H1 (cell line): ENCODE measurements around the gene EMC6. TPM values are rescaled to one million over a fixed set of nuclear protein-coding genes. Genes with fewer than 3 reads are reported as not detected.

Source experiments
- CTCF ChIA-PET: fragments of 300-600 bp; sonication (Branson Sonifier 250); formaldehyde crosslinking; loops from one replicate; lab custom pipeline; 2021; ENCODE audit not compliant: partially characterized antibody; lab: Charles Lee
- POLR2A ChIA-PET: fragments of 300-600 bp; sonication (Branson Sonifier 250); formaldehyde crosslinking; loops from one replicate; lab custom pipeline; 2021; ENCODE audit warnings: inconsistent platforms; ENCODE audit not compliant: partially characterized antibody; lab: Charles Lee
- DNase-seq, 2 experiments: peaks; one replicate each; pipeline versions ENCODE4 v3.0.0 to v3.0.0-alpha.2; 2010 to 2022; ENCODE audit warnings: low spot score in 2 of 2, low read depth in 1 of 2, mixed read lengths in 1 of 2
- FAIRE-seq: peaks from 2 replicates; lab custom pipeline; 2011; peaks lifted over from hg19 to GRCh38; lab: Jason Lieb, UNC
- H2AFZ ChIP-seq: 2 replicates; pipeline ENCODE4 v1.8.1; 2012; ENCODE audit warnings: low read length, inconsistent platforms
- H2AK5ac ChIP-seq: 2 replicates; pipeline ENCODE4 v1.6.1; 2013; ENCODE audit warnings: low read depth, low read length
- H2BK120ac ChIP-seq: replicated peaks from 2 replicates; pipeline ENCODE3; 2013; ENCODE audit warnings: low read depth, low read length, inconsistent platforms
- H2BK12ac ChIP-seq: 2 replicates; pipeline ENCODE4 v1.6.1; 2013; ENCODE audit warnings: low read depth, low read length
- H2BK15ac ChIP-seq: 2 replicates; pipeline ENCODE4 v1.6.1; 2013; ENCODE audit warnings: low read length
- H2BK20ac ChIP-seq: 2 replicates; pipeline ENCODE4 v1.6.1; 2013; ENCODE audit warnings: low read length
- H2BK5ac ChIP-seq: 2 replicates; pipeline ENCODE4 v1.6.1; 2013; ENCODE audit warnings: low read depth, low read length
- H3K14ac ChIP-seq: 2 replicates; pipeline ENCODE4 v1.6.1; 2013; ENCODE audit warnings: inconsistent platforms; ENCODE audit not compliant: insufficient read length
- H3K18ac ChIP-seq: 2 replicates; pipeline ENCODE4 v1.6.1; 2013; ENCODE audit warnings: low read length; ENCODE audit errors: extremely low read depth
- H3K23ac ChIP-seq: 2 replicates; pipeline ENCODE4 v1.6.1; 2013; ENCODE audit warnings: inconsistent platforms; ENCODE audit not compliant: insufficient read length
- H3K23me2 ChIP-seq: 2 replicates; pipeline ENCODE4 v1.6.1; 2013; ENCODE audit warnings: low read depth, low read length
- H3K27ac ChIP-seq: 2 replicates; pipeline ENCODE4 v1.6.1; 2011; ENCODE audit warnings: low read depth, low read length, inconsistent platforms
- H3K27me3 ChIP-seq, 4 experiments: replicated peaks in 1 of 4; 1 replicate in 1 of 4; 2 replicates in 3 of 4; pipeline versions ENCODE4 v1.6.1 to v1.8.1; 2011 to 2013; ENCODE audit warnings: low read length in 3 of 4, mild to moderate bottlenecking in 3 of 4, inconsistent platforms in 2 of 4, mixed read lengths in 2 of 4, moderate library complexity in 1 of 4; ENCODE audit not compliant: control insufficient read depth in 3 of 4, insufficient read depth in 3 of 4; ENCODE audit errors: extremely low read depth in 1 of 4
- H3K36me3 ChIP-seq, 4 experiments: 2 replicates each; pipeline versions ENCODE4 v1.6.1 to v1.8.1; 2011 to 2013; ENCODE audit warnings: mild to moderate bottlenecking in 4 of 4, low read length in 3 of 4, moderate library complexity in 2 of 4, control low read depth in 1 of 4, inconsistent platforms in 1 of 4; ENCODE audit not compliant: insufficient read depth in 4 of 4, control insufficient read depth in 2 of 4
- H3K4ac ChIP-seq: replicated peaks from 2 replicates; pipeline ENCODE3; 2013; ENCODE audit warnings: low read length, low read depth, mixed read lengths, inconsistent platforms; ENCODE audit not compliant: insufficient read length
- H3K4me1 ChIP-seq, 4 experiments: replicated peaks in 1 of 4; 1 replicate in 1 of 4; 2 replicates in 3 of 4; pipeline versions ENCODE4 v1.6.1 to v1.8.1; 2011 to 2013; ENCODE audit warnings: low read length in 3 of 4, inconsistent platforms in 2 of 4, mixed read lengths in 1 of 4; ENCODE audit not compliant: insufficient read depth in 4 of 4, control insufficient read depth in 3 of 4
- H3K4me2 ChIP-seq, 2 experiments: 2 replicates each; pipeline versions ENCODE4 v1.6.1 to v1.8.1; 2011 to 2013; ENCODE audit warnings: low read depth in 2 of 2, low read length in 2 of 2, control low read depth in 1 of 2, inconsistent platforms in 1 of 2, mild to moderate bottlenecking in 1 of 2; ENCODE audit not compliant: insufficient read depth in 1 of 2
- H3K4me3 ChIP-seq, 4 experiments: fragments of 200-600, 300-600 bp in 1 of 4; sonication (generic), shearing (Covaris generic), sonication (Bioruptor Twin) in 1 of 4; 2 replicates each; pipeline versions ENCODE4 v1.5.1 to v1.8.1; 2011 to 2016; ENCODE audit warnings: low read length in 4 of 4, low read depth in 3 of 4, control low read depth in 2 of 4, inconsistent platforms in 2 of 4, mild to moderate bottlenecking in 2 of 4, mixed read lengths in 1 of 4, moderate library complexity in 1 of 4; ENCODE audit not compliant: insufficient read depth in 2 of 4; ENCODE audit errors: extremely low read depth in 1 of 4
- H3K56ac ChIP-seq: replicated peaks from 2 replicates; pipeline ENCODE3; 2013; ENCODE audit warnings: low read depth, mild to moderate bottlenecking, mixed read lengths, low read length, inconsistent platforms; ENCODE audit not compliant: insufficient read length
- H3K79me1 ChIP-seq: 2 replicates; pipeline ENCODE4 v1.6.1; 2013; ENCODE audit warnings: low read depth, low read length, control low read depth
- H3K79me2 ChIP-seq, 2 experiments: 2 replicates each; pipeline versions ENCODE4 v1.6.1 to v1.8.1; 2012 to 2013; ENCODE audit warnings: low read length in 2 of 2, mild to moderate bottlenecking in 2 of 2, inconsistent platforms in 1 of 2; ENCODE audit not compliant: insufficient read depth in 2 of 2, control insufficient read depth in 1 of 2
- H3K9ac ChIP-seq, 4 experiments: replicated peaks in 1 of 4; 1 replicate in 1 of 4; 2 replicates in 3 of 4; pipeline versions ENCODE4 v1.6.1 to v1.8.1; 2011 to 2013; ENCODE audit warnings: low read depth in 3 of 4, low read length in 3 of 4, control low read depth in 2 of 4, mild to moderate bottlenecking in 2 of 4, moderate library complexity in 2 of 4, inconsistent platforms in 1 of 4; ENCODE audit errors: extremely low read depth in 1 of 4
- H3K9me3 ChIP-seq, 2 experiments: 2 replicates each; pipeline versions ENCODE4 v1.6.1 to v1.8.1; 2012 to 2013; ENCODE audit warnings: mild to moderate bottlenecking in 2 of 2, moderate library complexity in 2 of 2, control low read depth in 1 of 2, inconsistent platforms in 1 of 2, low read depth in 1 of 2, low read length in 1 of 2, mixed read lengths in 1 of 2; ENCODE audit not compliant: insufficient read depth in 2 of 2
- H4K20me1 ChIP-seq, 2 experiments: replicated peaks in 1 of 2; 2 replicates each; pipeline versions ENCODE3 to v1.8.1; 2011 to 2013; ENCODE audit warnings: inconsistent platforms in 2 of 2, low read length in 2 of 2, mild to moderate bottlenecking in 1 of 2; ENCODE audit not compliant: insufficient read depth in 2 of 2, control insufficient read depth in 1 of 2
- H4K5ac ChIP-seq: 2 replicates; pipeline ENCODE4 v1.6.1; 2013; ENCODE audit warnings: low read length, low read depth, mixed read lengths, inconsistent platforms; ENCODE audit not compliant: insufficient read length
- H4K8ac ChIP-seq: 2 replicates; pipeline ENCODE4 v1.8.0; 2013; ENCODE audit warnings: mild to moderate bottlenecking, moderate library complexity, low read length, inconsistent platforms; ENCODE audit not compliant: insufficient read depth; ENCODE audit errors: extremely low read depth
- H4K91ac ChIP-seq: replicated peaks from 2 replicates; pipeline ENCODE3; 2013; ENCODE audit warnings: low read length, mixed read lengths, inconsistent platforms; ENCODE audit not compliant: insufficient read length
- BRCA1 ChIP-seq: IDR thresholded peaks from 2 replicates; pipeline ENCODE4 v1.6.1; 2012; ENCODE audit warnings: low read depth, low read length, improper control_type of control experiment
- CREB1 ChIP-seq: IDR thresholded peaks from 2 replicates; pipeline ENCODE4 v1.6.1; 2012; ENCODE audit warnings: inconsistent platforms
- EGR1 ChIP-seq: IDR thresholded peaks from 2 replicates; pipeline ENCODE4 v1.6.1; 2011; ENCODE audit warnings: low read depth, low read length, borderline replicate concordance
- GABPA ChIP-seq: IDR thresholded peaks from 2 replicates; pipeline ENCODE4 v1.6.1; 2011; ENCODE audit warnings: mild to moderate bottlenecking, low read length, moderate library complexity, borderline replicate concordance; ENCODE audit not compliant: insufficient read depth
- GTF2F1 ChIP-seq: IDR thresholded peaks from 2 replicates; pipeline ENCODE4 v1.6.1; 2012; ENCODE audit warnings: low read depth, low read length, improper control_type of control experiment, borderline replicate concordance
- KDM1A ChIP-seq: fragments of 200-600, 300-600 bp; sonication (generic); IDR thresholded peaks from 2 replicates; pipeline ENCODE4 v1.7.1; 2016; ENCODE audit warnings: mild to moderate bottlenecking, low read length, borderline replicate concordance
- NRF1 ChIP-seq: IDR thresholded peaks from 2 replicates; pipeline ENCODE4 v1.6.1; 2011; ENCODE audit warnings: mild to moderate bottlenecking, low read depth, low read length, improper control_type of control experiment
- PHF8 ChIP-seq: fragments of 200-600 bp; sonication (generic); conservative IDR thresholded peaks from 2 replicates; pipeline ENCODE4 v1.7.1; 2012; ENCODE audit warnings: low read depth, mild to moderate bottlenecking, inconsistent platforms, low read length, moderate library complexity
- RXRA ChIP-seq: IDR thresholded peaks from 2 replicates; pipeline ENCODE4 v1.6.1; 2011; ENCODE audit warnings: low read depth, mild to moderate bottlenecking, low read length, moderate library complexity; ENCODE audit not compliant: insufficient read depth
- SAP30 ChIP-seq: fragments of 300-600 bp; sonication (generic); IDR thresholded peaks from 2 replicates; pipeline ENCODE4 v1.7.1; 2012; ENCODE audit warnings: low read length, moderate library complexity, mild to moderate bottlenecking, inconsistent platforms; ENCODE audit not compliant: insufficient read depth, insufficient replicate concordance
- SIN3A ChIP-seq, 2 experiments: IDR thresholded peaks in 1 of 2; conservative IDR thresholded peaks in 1 of 2; 2 replicates each; pipeline ENCODE4 v1.6.1; 2011 to 2012; ENCODE audit warnings: low read length in 2 of 2, improper control_type of control experiment in 1 of 2, low read depth in 1 of 2, mild to moderate bottlenecking in 1 of 2
- SRF ChIP-seq: IDR thresholded peaks from 2 replicates; pipeline ENCODE4 v1.6.1; 2011; ENCODE audit warnings: mild to moderate bottlenecking, low read depth, low read length, moderate library complexity
- SUZ12 ChIP-seq: fragments of 200-600 bp; sonication (generic); IDR thresholded peaks from 2 replicates; pipeline ENCODE4 v1.6.1; 2012; ENCODE audit warnings: mild to moderate bottlenecking, inconsistent platforms, low read length, moderate library complexity, mixed read lengths
- TBP ChIP-seq: IDR thresholded peaks from 2 replicates; pipeline ENCODE4 v1.6.1; 2011; ENCODE audit warnings: low read depth, low read length, improper control_type of control experiment
- YY1 ChIP-seq: IDR thresholded peaks from 2 replicates; pipeline ENCODE4 v1.6.1; 2011; ENCODE audit warnings: low read depth, mild to moderate bottlenecking, low read length
- polyA plus RNA-seq, 7 experiments: library from polyadenylated mRNA; depleted of rRNA in 3 of 7; stranded (reverse) in 5 of 7; unstranded in 2 of 7; fragments of >200 nt in 5 of 7; fragments of 200-250 nt in 2 of 7; gene quantifications; 1 replicate in 5 of 7; 2 replicates in 1 of 7; 4 replicates in 1 of 7; pipeline versions ENCODE4 v1.2.1 to v1.2.3, GENCODE V29; 2011 to 2013; ENCODE audit warnings: missing spikeins in 2 of 7, mixed read lengths in 2 of 7
- total RNA-seq: library from RNA; stranded (reverse); fragmentation: NEBNext Ultra II Directional; extraction: Animal tissue kit (Norgen Biotek cat#: 25700); gene quantifications from 2 replicates; pipeline ENCODE4 v1.2.1, GENCODE V29; 2021

EMC6 gene
- total and polyA plus RNA-seq, 2 of the 8 experiments (the other 6 are each of a cell fraction or from before 2014, with no cell fraction given) = 81.5 to 193 TPM

GRCh38 chr17:3719265-3719664 lies 50.7 kb downstream of the EMC6 start:
- CTCF ChIA-PET = no interaction called here
- H2BK5ac ChIP-seq = no peak overlapping the region

More at GRCh38 chr17:3719265-3719664, 50.7 kb downstream of the EMC6 start:
- H3K9ac ChIP-seq = no peak overlapping the region
- H3K4me2 ChIP-seq = no peak overlapping the region
- H3K23me2 ChIP-seq = peaks cover 6% of the 10 kb centered on the region
- no peak overlapping the region for H2AK5ac ChIP-seq
- H3K4me1 ChIP-seq = peaks cover 0 to 5% (median 2%) of the 10 kb centered on the region in 4 experiments; a peak in 2 of 7 replicates
- H4K8ac ChIP-seq = no peak overlapping the region
- peaks cover 9 to 46% (median 20%) of the 10 kb centered on the region in 4 experiments; a peak in 7 of 8 replicates for H3K36me3 ChIP-seq
- H3K4ac ChIP-seq = no peak overlapping the region
- H3K9me3 ChIP-seq = no peaks in the 10 kb centered on the region
- H2BK12ac ChIP-seq = no peak overlapping the region
- no peak overlapping the region for H2BK120ac ChIP-seq
- POLR2A ChIA-PET = no interaction called here
- H4K5ac ChIP-seq = no peak overlapping the region
- H2BK15ac ChIP-seq = no peak overlapping the region
- H2AFZ ChIP-seq = no peak overlapping the region
- no peaks in the 10 kb centered on the region for H3K27me3 ChIP-seq
- peaks cover 0 to 9% of the 10 kb centered on the region in 2 experiments; a peak in 3 of 4 replicates for H3K79me2 ChIP-seq
- H3K27ac ChIP-seq = no peak overlapping the region
- no peak overlapping the region for H3K4me3 ChIP-seq
- H2BK20ac ChIP-seq = no peak overlapping the region
- peaks cover 0 to 2% of the 10 kb centered on the region in 2 experiments for H4K20me1 ChIP-seq
- no peak overlapping the region for H3K14ac ChIP-seq
- no peak overlapping the region for H3K23ac ChIP-seq
- DNase-seq = no peak
- FAIRE-seq = no peak
- TF ChIP-seq PHF8 = no peak
- TF ChIP-seq KDM1A = no peak
- no peak for TF ChIP-seq SRF
- TF ChIP-seq BRCA1 = no peak
- TF ChIP-seq NRF1 = no peak
- TF ChIP-seq GTF2F1 = no peak
- TF ChIP-seq GABPA = no peak
- no peak for TF ChIP-seq CREB1
- no peak for TF ChIP-seq SIN3A (conservative IDR thresholded peaks at IDR 0.05 in 1 of 2, IDR thresholded peaks at IDR 0.05 in 1 of 2; ENCODE audit: low read depth in 1 of 2, low read length in 2 of 2)
- TF ChIP-seq TBP = no peak
- TF ChIP-seq YY1 = no peak
- TF ChIP-seq RXRA = no peak
- no peak for TF ChIP-seq SAP30
- TF ChIP-seq EGR1 = no peak
- no peak for TF ChIP-seq SUZ12
- no peak overlapping the region for H3K56ac ChIP-seq
- 0 out of 2 replicates have a peak, but pooled peaks cover 1% of the 10 kb centered on the region for H3K79me1 ChIP-seq
- H4K91ac ChIP-seq = no peak overlapping the region
- H3K18ac ChIP-seq = no peak overlapping the region
